22Rv1 (cell line): ENCODE results near the gene MGAT5B.

ENCODE experiments used
- CTCF ChIP-seq: fragments of 450-650 bp; IDR thresholded peaks from 2 replicates; pipeline ENCODE4 v1.5.1; 2017; ENCODE audit warnings: mild to moderate bottlenecking
- ZFX ChIP-seq: fragments of 450-650 bp; IDR thresholded peaks from 2 replicates; pipeline ENCODE4 v1.6.1; 2017; ENCODE audit warnings: antibody characterized with exemption, borderline replicate concordance

- TF ChIP-seq CTCF (no peak), ZFX (no peak)
Observed at GRCh38 chr17:76894842-76895241, 26.6 kb downstream of the MGAT5B start.
